HG02642 (cell line): Measurements from ENCODE around the gene MYH3.

Source experiments
- ATAC-seq: cut with Tn5 transposase; IDR thresholded peaks from one replicate; pipeline ENCODE4 v1.9.1; 2021; ENCODE audit warnings: mild to moderate bottlenecking; ENCODE audit not compliant: unreplicated experiment, poor library complexity

Gene MYH3

GRCh38 chr17:10616502-10617119 is 40.5 kb downstream of the MYH3 start:
- ATAC-seq: no peak

DNA sequence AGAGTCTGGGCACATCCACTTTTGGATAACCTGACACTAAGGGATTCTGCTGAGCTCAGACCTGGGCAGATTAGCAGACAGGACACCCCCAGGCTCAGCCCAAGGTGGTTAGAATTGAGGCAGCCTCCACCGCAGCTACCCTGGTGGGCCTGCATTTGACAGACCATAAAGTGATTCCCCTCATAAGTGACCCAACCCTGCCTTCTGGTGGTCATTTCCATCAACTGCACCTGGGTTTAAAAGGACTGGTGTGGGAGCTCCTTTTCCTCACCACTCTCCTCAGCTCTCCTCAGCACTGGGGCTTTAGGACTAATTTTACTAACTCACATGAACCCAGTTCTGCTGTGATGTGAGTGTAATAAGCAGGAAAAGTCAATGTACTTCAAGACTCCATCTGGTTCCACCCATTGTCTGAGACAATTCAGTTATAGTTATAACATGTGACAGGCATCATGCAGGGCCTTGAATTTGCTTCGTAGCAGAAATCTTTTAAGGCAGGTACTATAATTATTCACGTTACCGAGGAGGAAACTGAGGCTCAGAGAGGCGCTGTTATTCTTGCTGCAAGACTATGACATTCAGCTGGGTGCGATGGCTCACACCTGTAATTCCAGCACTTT is 42.5 kb downstream of the MYH3 start:
- ATAC-seq: no peak

DNA sequence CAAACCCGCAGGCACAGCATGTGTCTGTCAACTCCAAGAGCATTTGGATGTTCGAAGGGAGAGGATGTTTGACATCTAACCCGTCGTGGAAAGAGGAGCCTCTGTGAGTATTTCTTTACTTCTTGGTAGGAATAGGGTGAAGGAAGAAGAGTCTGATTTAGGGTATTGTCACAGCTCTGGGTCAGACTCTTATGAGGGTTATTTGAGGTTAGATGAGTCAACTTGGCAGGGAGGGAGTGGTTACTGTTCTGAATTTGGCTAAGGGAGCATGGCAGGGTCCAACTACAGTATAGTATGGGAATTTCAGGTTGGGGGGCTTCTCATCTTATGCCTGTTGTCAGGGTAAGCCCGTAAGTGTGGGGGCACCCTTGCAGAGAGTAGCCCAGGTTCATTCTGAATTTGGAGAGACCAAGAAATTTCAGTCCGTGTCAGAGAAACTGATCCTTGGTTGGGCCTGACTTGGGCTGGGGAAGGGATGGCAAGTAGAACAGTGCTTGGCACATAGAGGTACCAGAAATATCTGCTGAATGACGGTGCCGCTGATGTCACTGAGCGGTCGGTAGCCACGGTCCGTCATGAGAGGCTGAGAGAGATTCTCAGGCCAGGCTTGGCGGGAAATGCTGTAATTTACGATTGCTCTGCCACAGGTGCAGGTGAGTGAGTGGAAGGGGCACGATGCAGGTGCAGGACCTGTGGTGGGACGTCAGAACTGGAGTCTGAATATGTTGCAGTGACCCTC is 43.2 kb downstream of the MYH3 start:
- no peak for ATAC-seq

DNA sequence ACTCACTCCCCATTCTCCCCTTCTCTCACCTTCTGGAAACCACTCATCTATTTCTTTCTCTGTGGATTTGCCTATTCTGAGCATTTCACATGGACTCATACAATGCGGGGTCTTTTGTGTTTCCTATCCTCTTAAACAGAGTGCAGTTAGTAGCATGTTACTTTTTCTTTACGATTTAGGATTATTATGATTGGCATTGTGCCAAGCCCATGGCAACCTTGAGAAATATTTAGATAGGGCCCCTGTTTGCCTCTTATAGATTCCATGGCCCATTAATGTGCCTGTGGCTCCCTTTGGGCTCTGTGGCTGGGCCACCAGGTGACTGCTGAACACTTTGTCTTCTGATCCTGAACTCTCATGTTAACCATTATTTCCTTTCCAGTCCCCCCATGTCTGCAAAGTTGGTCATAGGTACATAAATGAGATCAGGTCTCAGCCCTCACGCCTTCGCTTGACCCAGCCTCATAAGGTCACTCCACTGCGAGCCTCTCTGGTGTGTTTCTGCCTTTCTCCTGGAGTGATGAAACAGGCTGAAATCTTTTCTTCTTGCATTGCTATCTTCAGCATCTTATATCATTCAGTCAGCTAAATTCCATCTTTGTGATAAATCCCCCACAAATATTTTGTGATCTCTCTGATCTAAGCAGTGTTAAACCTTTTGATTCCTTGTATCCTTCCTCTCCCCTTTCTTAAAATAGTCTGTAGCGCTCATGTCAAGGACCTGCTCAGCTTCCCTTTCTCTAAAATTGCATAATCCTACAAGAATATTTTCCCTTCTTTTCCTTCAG is 44.0 kb downstream of the MYH3 start:
- no peak for ATAC-seq

GRCh38 chr17:10610884-10611283 is 46.2 kb downstream of the MYH3 start:
- no peak for ATAC-seq

GRCh38 chr17:10608244-10608643 is 48.9 kb downstream of the MYH3 start:
- ATAC-seq: no peak

DNA sequence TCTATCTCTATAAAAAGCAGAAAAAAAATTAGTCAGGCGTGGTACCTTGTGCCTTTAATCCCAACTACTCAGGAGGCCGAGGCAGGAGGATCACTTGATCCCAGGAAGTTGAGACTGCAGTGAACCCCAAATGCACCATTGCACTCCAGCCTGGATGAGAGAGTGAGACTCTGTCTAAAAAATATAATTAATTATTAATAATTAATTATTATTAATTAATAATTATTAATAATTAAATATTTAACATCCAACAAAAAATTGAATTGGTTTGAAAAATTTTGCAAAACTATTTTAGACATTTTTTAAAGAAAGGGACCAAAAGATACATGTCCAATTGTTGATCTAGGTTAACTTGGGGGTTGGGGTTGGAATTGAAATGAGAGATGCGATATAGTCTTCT is 51.0 kb downstream of the MYH3 start:
- no peak for ATAC-seq

GRCh38 chr17:10605221-10605783 is 51.8 kb downstream of the MYH3 start:
- no peak for ATAC-seq

DNA sequence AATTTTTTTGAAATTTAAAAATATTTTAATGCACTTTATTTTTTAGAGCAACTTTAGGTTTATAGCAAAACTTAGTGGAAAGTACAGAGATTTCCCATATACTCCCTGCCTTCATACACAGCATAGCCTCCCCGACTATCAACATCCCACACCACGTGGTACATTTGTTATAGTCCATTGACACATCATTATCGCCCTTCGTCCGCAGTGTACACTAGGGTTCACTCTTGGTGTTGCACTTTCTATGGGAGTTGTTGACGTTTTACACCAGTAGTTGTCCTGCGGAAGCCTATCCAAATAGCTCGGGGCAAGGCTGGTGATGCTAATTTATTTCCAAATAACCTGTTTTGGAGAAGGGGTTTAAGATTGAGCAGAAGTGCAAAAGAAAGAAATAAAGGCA is 52.6 kb downstream of the MYH3 start:
- ATAC-seq: no peak

DNA sequence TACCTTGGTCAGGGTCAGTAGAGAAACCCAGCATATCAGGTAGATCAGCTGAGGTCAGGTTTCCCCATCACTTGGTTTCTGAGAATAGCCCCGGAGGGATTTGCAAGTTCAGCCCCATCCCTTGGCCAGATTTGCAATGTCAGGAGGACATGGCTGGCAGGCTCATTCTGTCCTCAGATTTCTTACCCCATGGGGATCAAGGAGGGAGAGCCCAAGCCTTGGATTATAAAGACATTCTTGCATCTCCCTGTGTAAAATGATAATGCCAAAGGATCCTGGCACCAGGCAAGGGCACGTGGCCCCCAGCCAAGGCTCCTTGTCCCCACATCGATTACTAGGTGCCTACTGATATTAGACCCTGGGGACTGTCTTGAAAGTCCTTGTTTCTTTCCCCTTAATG is 53.2 kb downstream of the MYH3 start:
- ATAC-seq: no peak

GRCh38 chr17:10600571-10600970 is 56.5 kb downstream of the MYH3 start:
- ATAC-seq: no peak

- ATAC-seq: no peak
Measured at GRCh38 chr17:10598621-10599020, 58.5 kb downstream of the MYH3 start.

- no peak for ATAC-seq
Measured at GRCh38 chr17:10589553-10590145, 67.5 kb downstream of the MYH3 start.

- no peak for ATAC-seq
Measured at GRCh38 chr17:10585529-10585928, 71.6 kb downstream of the MYH3 start.

DNA sequence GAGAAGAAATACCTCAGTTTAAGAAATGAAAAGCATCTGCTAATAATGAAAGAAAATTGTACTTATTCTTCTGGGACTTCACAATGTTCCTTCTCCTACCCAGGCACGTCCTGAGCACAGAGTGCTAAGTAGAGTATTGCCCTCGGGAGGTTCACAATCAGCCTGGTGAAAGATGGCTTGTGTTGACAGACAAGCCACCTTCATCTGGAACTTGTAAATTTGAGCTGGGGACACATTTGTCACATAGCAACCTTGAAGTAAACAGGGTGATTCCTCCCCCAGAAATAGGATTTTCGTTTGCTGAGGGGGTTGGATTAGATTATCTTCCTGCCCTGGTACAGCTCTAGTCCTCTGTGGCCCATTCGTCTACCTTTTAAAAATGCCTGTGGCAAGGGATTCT is 73.3 kb downstream of the MYH3 start:
- ATAC-seq: no peak

GRCh38 chr17:10579270-10579669 is 77.8 kb downstream of the MYH3 start:
- no peak for ATAC-seq
